ENCODE results near the gene FAM163B. TPM values are rescaled to one million over a fixed set of nuclear protein-coding genes. Genes with fewer than 3 reads are reported as not detected.

FAM163B gene
- polyA plus RNA-seq, 1 donor (not counting 4 experiments of a cell fraction or from before 2014, with no cell fraction given): not detected

DNA sequence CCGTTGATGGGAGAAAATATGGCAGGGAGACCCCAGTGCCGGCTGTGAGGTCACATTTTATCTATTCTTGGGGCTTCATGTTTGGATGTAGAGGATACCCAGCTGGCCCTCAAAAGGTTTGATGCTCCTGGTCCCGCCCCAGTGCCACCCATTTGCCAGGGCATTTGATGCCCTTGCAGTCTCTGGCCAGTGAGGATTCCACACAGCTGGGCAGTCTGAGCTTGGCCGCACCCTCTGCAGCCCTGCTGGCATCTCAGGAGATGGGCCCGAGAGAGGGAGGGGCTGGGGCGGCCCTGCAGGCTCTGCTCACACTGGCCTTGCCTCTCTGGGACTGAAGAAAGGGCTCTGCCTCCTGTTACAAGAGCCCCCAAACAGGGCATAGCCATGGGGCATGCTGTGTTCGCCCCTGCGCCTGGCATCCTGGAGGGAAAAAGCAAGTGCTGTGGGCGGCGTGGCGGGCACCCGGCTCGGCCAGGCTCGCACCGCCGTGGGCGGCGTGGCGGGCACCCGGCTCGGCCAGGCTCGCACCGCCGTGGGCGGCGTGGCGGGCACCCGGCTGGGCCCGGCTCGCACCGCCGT, 47.1 kb downstream of the FAM163B start:
- dilution Hi-C loops (cut with MboI; ENCODE audit: extremely low pct_ligation_motif_present, low sequenced_read_pairs): no loop called here
- H3K79me2 ChIP-seq (ENCODE audit: control insufficient read depth, insufficient read depth, low read length): no peaks in the 10 kb centered on the region
- DNase-seq (ENCODE audit: low read depth, low spot score) (no peak), FAIRE-seq (no peak)
- H3K9ac ChIP-seq (ENCODE audit: control insufficient read depth, extremely low read depth, insufficient read depth, low read length): no peak overlapping the region
- H3K4me2 ChIP-seq (ENCODE audit: control insufficient read depth, extremely low read depth, insufficient read depth, low read depth, low read length): no peak overlapping the region
- no peak overlapping the region for H3K27ac ChIP-seq (ENCODE audit: control insufficient read depth, insufficient read depth, low read length)
- no peak overlapping the region for H3K4me3 ChIP-seq (ENCODE audit: control insufficient read depth in 2 of 3, extremely low read depth in 1 of 3, insufficient read depth in 2 of 3, low read depth in 1 of 3, low read length in 3 of 3)
- H3K9me1 ChIP-seq (ENCODE audit: control insufficient read depth, extremely low read depth, insufficient read depth, low read length): no peaks in the 10 kb centered on the region
- H3K27me3 ChIP-seq (ENCODE audit: control insufficient read depth, extremely low read depth, insufficient read depth, low read length): peaks cover 24% of the 10 kb centered on the region
- H2AFZ ChIP-seq (ENCODE audit: control insufficient read depth, low read length): no peak overlapping the region
- peaks cover 4% of the 10 kb centered on the region for H3K4me1 ChIP-seq (ENCODE audit: control insufficient read depth, extremely low read depth, insufficient read depth, low read length)
- H4K20me1 ChIP-seq (ENCODE audit: control insufficient read depth, extremely low read depth, insufficient read depth, low read length): no peaks in the 10 kb centered on the region
- no peaks in the 10 kb centered on the region for H3K36me3 ChIP-seq (ENCODE audit: control insufficient read depth in 2 of 2, extremely low read depth in 1 of 2, insufficient read depth in 2 of 2, low read length in 2 of 2)
- TF ChIP-seq, protein P1, sequence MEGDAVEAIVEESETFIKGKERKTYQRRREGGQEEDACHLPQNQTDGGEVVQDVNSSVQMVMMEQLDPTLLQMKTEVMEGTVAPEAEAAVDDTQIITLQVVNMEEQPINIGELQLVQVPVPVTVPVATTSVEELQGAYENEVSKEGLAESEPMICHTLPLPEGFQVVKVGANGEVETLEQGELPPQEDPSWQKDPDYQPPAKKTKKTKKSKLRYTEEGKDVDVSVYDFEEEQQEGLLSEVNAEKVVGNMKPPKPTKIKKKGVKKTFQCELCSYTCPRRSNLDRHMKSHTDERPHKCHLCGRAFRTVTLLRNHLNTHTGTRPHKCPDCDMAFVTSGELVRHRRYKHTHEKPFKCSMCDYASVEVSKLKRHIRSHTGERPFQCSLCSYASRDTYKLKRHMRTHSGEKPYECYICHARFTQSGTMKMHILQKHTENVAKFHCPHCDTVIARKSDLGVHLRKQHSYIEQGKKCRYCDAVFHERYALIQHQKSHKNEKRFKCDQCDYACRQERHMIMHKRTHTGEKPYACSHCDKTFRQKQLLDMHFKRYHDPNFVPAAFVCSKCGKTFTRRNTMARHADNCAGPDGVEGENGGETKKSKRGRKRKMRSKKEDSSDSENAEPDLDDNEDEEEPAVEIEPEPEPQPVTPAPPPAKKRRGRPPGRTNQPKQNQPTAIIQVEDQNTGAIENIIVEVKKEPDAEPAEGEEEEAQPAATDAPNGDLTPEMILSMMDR (optimal IDR thresholded peaks at IDR 0.05 in 1 of 3, IDR thresholded peaks at IDR 0.05 in 1 of 3, conservative IDR thresholded peaks at IDR 0.05 in 1 of 3; ENCODE audit: extremely low read depth in 1 of 3, insufficient read depth in 2 of 3, low read length in 3 of 3): no peak
- no peak for TF ChIP-seq EZH2 (IDR thresholded peaks at IDR 0.05; ENCODE audit: low read length)
- no peaks in the 10 kb centered on the region for H3K9me3 ChIP-seq (ENCODE audit: control insufficient read depth, low read depth, low read length)

DNA sequence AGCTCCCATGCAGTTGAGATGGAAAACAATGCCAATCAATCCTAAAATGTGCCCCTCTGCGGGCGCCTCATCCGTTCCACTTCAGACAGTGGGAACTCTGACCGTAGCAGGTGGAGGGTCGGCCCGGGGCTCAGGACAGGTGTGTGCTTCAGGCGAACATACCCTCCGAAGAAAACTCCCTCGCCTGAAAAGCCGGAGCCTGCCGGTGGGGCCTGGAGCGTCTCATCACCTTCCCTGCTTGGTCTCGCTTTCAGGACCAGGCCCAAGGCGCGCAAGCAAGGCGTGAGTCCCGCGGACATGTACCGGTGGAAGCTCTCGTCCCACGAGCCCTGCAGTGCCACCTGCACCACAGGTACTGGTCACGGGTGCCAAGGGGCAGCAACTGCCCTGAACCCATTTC, 48.2 kb downstream of the FAM163B start:
- peaks cover 24% of the 10 kb centered on the region for H3K27me3 ChIP-seq (ENCODE audit: control insufficient read depth, extremely low read depth, insufficient read depth, low read length)
- TF ChIP-seq, protein P1 (optimal IDR thresholded peaks at IDR 0.05 in 1 of 3, IDR thresholded peaks at IDR 0.05 in 1 of 3, conservative IDR thresholded peaks at IDR 0.05 in 1 of 3; ENCODE audit: extremely low read depth in 1 of 3, insufficient read depth in 2 of 3, low read length in 3 of 3): no peak
- no peak for TF ChIP-seq EZH2 (IDR thresholded peaks at IDR 0.05; ENCODE audit: low read length)
- H3K4me2 ChIP-seq (ENCODE audit: control insufficient read depth, extremely low read depth, insufficient read depth, low read depth, low read length): no peak overlapping the region
- DNase-seq (ENCODE audit: low read depth, low spot score): no peak
- H4K20me1 ChIP-seq (ENCODE audit: control insufficient read depth, extremely low read depth, insufficient read depth, low read length): no peaks in the 10 kb centered on the region
- H3K79me2 ChIP-seq (ENCODE audit: control insufficient read depth, insufficient read depth, low read length): no peaks in the 10 kb centered on the region
- dilution Hi-C loops (cut with MboI; ENCODE audit: extremely low pct_ligation_motif_present, low sequenced_read_pairs): no loop called here
- no peaks in the 10 kb centered on the region for H3K9me3 ChIP-seq (ENCODE audit: control insufficient read depth, low read depth, low read length)
- FAIRE-seq: no peak
- H2AFZ ChIP-seq (ENCODE audit: control insufficient read depth, low read length): no peak overlapping the region
- peaks cover 4% of the 10 kb centered on the region for H3K4me1 ChIP-seq (ENCODE audit: control insufficient read depth, extremely low read depth, insufficient read depth, low read length)
- H3K36me3 ChIP-seq (ENCODE audit: control insufficient read depth in 2 of 2, extremely low read depth in 1 of 2, insufficient read depth in 2 of 2, low read length in 2 of 2): no peaks in the 10 kb centered on the region
- no peaks in the 10 kb centered on the region for H3K9me1 ChIP-seq (ENCODE audit: control insufficient read depth, extremely low read depth, insufficient read depth, low read length)
- H3K27ac ChIP-seq (ENCODE audit: control insufficient read depth, insufficient read depth, low read length): no peak overlapping the region
- H3K9ac ChIP-seq (ENCODE audit: control insufficient read depth, extremely low read depth, insufficient read depth, low read length): no peak overlapping the region
- no peak overlapping the region for H3K4me3 ChIP-seq (ENCODE audit: control insufficient read depth in 2 of 3, extremely low read depth in 1 of 3, insufficient read depth in 2 of 3, low read depth in 1 of 3, low read length in 3 of 3)

Data from keratinocyte (primary cell).